NCI-H2196 treated with DMSO at 0.1 percent for 48 hours (cell line): ENCODE measurements around the gene CASZ1.

Experiments used
- DNase-seq: peaks from one replicate; lab custom pipeline; 2025; ENCODE audit not compliant: unreplicated experiment; lab: John Stamatoyannopoulos, UW

CASZ1 gene

GRCh38 chr1:10796029-10796944 is at the start of gene CASZ1:
Gene CASZ1, minus strand, starts transcription at chr1:10796646. Its CDS starts 102,757 bp downstream, at chr1:10693889.
- peak; percentile 83 for DNase-seq

- DNase-seq: no peak
Observed at GRCh38 chr1:10843697-10844096, 47.3 kb upstream of the CASZ1 start.

GRCh38 chr1:10841118-10841517 is 44.7 kb upstream of the CASZ1 start:
- peak; percentile 72 for DNase-seq

GRCh38 chr1:10839188-10839770 is 42.8 kb upstream of the CASZ1 start:
- DNase-seq: no peak

GRCh38 chr1:10838541-10838940 is 42.1 kb upstream of the CASZ1 start:
- no peak for DNase-seq

DNA sequence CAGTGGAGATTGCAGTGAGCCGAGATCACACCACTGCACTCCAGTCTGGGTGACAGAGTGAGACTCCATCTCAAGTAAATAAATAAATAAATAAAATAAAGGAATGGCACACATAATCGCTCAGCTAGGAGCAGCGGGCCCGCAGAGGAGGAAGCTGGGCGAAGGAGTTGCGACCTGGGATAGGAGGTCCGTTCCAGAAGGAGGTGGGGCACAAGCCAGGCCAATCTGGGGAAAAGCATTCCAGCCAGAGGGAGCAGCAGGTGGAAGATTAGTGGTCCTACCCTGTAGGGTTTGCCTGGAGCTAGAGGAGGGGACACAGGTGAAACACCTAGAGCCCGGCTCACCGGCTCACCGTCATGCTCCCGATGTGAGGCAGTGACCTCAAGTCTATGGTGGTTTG is 40.3 kb upstream of the CASZ1 start:
- DNase-seq: no peak

DNA sequence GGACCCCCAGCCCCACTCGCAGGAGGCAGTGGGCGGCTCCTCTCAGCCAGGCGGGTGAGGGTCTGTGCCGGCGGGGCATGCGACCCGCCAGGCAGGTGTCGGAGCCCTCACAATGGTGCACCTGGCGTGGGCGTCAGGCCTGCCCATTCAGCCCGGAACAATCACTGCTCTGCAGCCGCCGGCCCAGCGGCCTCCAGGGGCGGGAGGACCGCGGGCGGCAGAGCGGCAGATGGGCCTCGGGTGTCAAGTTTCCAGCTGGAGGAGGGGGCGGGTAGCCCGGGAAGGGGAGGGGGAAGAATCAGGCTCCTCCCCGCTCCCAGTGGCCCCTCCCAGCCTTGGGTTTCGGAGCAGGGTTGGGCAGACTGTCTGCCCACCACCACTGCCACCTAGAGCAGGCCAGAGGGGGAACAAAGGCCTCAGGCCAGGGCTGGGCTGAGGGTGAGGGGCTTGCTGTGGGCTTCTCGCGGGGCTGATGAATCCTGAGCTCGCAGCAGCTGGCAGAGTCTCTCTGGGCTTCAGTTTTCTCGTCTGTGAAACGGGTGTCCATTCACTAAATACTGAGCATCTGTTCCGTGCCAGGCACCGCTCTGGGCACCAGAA is 39.5 kb upstream of the CASZ1 start:
- DNase-seq: peak; percentile 81

DNA sequence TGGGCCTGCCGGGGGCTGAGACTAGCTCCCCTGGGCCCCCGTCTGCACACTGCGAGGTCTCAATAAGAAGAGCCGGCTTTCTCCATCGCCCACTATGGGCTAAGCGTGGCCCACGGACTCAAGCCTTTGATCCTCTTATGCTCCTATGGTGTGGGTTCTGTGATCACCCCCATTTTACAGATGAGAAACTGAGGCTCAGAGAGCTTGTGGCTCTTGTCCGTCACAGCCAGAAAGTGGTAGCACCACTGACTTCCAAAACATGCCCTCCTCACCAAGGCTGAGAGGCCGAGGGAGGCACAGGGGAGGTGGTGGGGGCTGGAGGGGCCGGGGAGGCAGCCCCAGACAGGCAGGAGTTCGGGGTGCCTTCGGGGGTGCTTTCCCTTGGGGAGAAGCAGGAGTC is 39.0 kb upstream of the CASZ1 start:
- no peak for DNase-seq

GRCh38 chr1:10834770-10835412 is 38.4 kb upstream of the CASZ1 start:
- DNase-seq: no peak

DNA sequence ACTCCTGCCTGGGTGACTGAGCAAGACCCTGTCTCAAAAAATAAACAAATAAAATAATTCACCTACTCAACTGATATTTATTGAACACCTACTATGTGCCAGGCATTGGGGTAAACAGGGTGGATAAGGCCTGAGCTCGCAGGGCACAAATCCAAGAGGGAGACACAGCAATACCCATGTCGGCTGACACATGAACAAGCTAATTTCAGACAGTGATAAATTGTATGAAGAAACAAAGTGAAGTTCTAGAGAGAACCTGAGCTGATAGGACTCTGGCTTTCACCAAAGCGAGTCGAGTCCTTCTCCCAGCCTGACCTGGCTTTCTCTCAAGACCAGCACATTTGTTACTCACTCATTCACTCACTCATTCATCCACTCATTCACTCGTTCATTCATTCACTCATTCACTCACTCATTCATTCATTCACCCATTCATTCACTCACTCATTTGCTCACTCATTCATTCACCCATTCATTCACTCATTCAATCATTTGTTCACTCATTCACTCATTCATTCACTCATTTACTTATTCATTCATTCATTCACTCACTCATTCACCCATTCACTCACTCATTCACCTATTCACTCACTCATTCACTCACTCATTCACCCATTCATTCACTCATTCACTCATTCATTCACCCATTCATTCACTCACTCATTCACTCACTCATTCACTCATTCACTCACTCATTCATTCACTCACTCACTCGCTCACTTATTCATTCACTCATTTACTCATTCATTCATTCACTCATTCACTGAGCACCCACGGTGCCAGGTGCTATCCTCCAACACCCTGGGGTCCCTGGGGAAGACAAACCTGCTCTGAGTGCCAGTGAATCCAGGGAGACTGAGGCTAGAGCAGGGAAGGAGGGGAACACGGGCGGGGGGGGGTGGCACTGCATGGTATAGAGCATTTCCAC is 37.4 kb upstream of the CASZ1 start:
- DNase-seq: no peak

GRCh38 chr1:10832703-10833102 is 36.3 kb upstream of the CASZ1 start:
- DNase-seq: peak; percentile 77

- no peak for DNase-seq
Observed at GRCh38 chr1:10830961-10831668, 34.7 kb upstream of the CASZ1 start.

DNA sequence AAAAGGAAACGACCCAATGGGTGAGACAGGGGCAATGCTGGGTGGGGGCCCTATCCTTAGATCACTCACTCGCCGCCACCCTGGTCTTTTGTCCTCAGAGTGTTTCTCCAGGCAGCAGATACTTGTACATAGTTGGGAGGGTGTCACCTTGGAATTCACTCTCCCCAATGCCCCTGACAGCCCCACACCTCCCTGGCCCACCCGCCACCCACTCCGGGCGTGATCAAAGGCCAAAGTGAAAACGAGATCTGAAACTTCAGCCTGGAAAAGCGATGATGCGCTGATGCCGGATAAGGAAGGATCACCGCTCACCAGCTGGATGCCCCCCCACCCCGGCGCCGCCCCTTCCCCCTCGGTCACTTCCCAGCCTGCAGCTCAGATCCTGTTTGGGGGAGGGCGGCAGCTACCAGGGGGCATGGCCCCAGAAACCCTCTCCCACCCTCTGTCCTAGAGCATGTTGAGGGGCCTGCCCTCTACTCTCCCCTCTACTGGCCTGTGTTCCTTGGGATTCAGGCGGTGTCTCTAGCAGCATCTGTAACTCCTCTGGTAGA is 33.6 kb upstream of the CASZ1 start:
- no peak for DNase-seq

DNA sequence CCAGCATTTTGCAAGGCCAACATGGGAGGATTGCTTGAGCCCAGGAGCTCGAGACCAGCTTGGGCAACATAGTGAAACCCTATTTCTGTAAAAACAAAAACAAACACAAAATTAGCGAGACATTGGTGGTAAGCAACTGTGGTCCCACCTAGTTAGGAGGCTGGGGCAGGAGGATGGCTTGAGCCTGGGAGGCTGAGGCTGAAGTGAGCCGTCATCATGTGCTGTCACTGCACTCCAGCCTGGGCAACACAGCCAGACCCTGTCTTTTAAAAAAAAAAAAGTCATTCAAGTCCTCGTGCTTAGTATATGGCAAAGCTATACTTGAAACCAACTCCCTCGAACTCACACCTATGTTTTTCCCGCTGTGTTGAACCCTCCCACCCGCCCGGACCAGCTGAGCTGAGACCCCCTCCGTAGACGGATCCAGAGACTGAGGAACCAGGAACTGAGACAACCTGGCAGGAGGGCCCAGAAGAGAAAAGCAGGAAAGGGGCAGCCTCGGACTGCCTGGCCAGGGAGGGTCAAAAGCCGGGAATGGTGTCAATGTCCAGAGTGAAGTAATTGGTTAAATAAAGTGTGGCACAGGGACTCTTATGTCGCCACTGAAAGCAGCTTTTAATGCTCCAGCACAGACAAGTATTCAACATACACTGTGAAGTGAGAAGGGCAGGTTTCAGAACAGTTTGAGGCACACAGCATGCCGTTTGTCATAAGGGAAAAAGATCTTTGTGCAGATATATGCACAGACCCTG is 32.8 kb upstream of the CASZ1 start:
- DNase-seq: no peak

- DNase-seq: no peak
Observed at GRCh38 chr1:10827377-10828333, 31.2 kb upstream of the CASZ1 start.

DNA sequence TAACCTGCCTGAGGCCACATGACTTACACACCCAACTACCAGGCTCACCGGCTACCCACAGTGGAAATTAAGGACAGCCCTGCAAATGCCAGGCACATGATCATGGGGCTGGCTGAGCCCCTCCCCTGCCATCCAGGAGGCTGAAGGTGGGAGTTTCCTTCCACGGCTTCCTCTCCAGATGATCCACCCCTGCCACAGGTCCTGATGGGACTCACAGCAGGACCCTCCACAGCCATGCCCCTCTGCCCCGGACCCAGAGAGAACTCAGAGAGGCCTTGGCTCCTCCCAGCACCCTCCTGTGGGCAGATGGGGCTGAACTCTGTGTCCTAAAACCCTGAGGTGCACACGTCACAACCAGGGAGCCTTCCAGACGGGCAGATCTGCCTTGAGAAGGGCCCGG is 29.1 kb upstream of the CASZ1 start:
- DNase-seq: no peak

GRCh38 chr1:10824821-10825540 is 28.5 kb upstream of the CASZ1 start:
- no peak for DNase-seq
